Activated naive CD4-positive, alpha-beta T cell (primary cell): ENCODE results near the gene MCF2L2.
"Not testable (repeated sequence)": the region's sequence is repeated elsewhere in the genome, so short reads cannot be mapped to it uniquely, and the experiment has no call there.

ENCODE experiments used
- DNase-seq, 4 experiments: peaks; one replicate each; lab custom pipeline; 2025; lab: John Stamatoyannopoulos, UW

MCF2L2 gene

DNA sequence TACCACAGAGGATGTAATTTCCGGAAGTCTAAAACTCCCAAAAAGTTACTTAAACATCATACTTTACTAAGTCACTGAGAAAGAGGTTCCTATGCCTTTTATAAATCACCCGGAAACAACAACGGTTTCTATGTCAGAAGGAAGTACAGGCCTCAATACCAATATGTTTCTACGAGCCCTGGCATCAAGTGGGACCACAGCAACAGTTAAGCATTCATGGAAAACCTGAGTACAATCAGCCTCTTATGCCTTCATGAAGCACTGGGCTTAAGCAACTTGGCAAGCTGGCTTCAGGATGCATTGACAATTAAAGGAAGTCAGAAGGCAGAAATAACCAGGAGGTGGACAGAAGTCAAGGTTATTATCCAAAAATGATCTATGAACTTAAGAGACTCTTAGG lies 194.5 kb downstream of the MCF2L2 start:
- DNase-seq: no peak

DNA sequence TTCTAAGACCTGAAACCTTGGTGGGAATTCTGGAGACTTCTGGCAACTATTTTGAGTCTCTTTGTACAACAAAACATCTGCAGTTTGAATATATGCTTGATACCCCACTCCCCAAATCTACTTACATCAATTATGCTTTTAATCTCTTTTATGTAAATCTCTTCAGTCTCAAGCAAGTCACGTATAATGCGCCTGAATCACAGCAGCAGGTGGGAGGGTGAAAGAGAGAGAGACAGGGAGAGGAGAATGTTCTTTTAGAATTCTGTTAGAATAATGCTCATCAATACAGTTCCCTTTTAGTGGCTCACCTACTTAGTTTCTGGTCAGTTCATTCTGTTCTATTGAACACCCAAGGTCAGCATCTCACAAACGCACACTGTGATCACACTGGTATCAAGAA lies 197.6 kb downstream of the MCF2L2 start:
- no peak for DNase-seq

DNA sequence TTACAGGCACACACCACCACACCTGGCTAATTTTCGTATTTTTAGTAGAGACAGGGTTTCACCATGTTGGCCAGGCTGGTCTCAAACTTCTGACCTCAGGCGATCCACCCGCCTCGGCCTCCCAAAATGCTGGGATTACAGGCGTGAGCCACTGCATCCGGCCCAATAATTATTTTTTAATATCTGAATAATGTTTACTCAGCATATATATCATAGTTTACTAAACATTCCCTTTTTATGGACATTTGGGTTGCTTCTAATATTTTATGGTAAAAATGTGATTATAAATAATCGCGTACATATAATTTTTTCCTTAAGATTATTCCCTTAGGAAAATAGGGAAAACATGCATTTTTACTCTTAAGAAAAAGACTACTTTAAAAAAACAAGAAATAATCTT lies 198.2 kb downstream of the MCF2L2 start:
- DNase-seq: not testable (repeated sequence)

- DNase-seq: no peak
Measured at GRCh38 chr3:183229178-183229577, 199.2 kb downstream of the MCF2L2 start.

- DNase-seq: no peak
Measured at GRCh38 chr3:183227586-183227985, 200.8 kb downstream of the MCF2L2 start.

DNA sequence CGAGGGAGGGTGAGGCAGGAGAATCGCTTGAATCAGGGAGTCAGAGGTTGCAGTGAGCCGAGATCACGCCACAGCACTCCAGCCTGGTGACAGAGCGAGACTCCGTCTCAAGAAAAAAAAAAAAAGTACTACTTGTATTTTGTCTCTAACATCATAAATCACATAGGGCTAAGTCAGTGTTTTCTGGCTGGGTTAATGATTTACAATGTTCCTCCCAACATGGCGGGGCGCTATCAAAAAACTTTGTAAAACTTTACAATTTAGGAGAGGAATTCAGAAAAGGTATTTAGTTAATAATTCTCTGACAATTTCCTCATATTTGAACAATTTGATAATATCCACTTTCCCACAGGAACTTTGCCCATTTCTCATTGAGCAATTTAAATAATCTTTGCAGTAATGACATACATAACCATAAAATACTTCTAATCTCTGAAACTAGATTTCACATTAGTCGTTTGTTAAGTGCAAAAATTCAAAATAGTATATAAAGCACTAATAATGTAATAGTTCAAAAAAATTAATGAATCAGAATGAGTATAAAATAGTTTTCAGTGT lies 202.0 kb downstream of the MCF2L2 start:
- DNase-seq: no peak

DNA sequence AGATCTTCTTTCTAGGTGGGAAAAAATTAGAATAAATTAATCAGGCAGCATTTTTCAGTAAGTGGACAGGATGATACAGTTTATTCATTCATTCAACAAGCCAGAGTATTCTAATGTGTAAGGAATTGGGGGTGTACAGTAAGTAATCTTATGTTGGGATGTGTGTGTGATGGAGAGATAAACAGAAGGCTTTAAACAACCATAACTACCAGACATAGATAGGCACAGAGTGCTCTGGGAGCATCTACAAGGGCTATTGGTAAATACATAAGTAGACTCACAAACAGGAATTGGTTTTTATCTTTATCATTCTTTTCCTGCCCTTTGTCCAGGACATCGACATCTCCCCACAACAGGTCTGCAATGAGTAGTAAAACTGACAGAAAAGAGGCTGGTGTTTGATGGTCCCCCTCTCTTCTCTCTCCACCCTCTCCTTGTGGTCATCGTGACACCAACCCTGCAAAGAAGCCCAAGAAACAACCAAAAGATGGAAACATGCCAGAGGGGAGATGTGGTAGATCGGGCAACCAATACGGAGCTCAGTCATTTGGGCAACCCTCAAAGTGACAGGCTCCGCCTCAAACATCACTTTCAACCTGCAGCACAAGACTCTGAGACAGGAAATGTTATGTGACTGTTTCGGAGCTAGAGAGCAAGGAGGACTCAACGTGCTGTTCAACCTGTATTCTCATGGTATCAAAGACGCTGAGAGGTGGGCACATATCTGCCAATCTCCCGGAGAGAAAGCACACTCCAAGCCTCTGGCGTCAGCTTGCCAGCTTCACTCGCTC lies 204.0 kb downstream of the MCF2L2 start:
- peak in 1 of 4 experiments; percentile 16 for DNase-seq

DNA sequence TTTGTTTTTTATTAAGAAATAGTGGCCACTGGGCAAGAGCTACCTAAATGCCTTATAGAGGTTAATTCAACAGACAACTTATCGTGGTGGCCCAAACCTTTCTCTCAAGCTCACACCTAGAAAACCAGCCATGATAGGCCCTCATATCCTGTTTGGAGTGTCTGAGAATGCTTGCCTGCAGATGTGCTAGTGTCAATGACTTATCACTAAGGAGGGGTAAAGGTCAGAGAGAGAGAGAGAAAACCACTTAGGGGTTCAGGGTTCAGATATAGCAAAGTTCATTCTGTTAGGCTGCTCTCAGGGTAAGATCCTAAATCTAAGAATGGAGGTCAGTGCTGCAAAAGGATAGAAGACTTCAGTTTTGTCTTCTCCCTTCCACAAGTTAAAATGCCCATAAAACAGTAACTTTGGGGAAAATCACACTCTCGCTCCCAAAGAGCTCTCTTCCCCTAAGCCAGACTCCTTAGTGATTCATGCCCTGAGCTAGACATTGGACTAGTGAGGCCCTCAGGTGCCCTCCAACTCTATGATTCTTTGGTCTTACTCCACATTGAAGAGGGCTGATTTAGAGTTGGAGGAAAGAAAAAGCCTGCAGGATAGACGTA lies 205.7 kb downstream of the MCF2L2 start:
- no peak for DNase-seq

DNA sequence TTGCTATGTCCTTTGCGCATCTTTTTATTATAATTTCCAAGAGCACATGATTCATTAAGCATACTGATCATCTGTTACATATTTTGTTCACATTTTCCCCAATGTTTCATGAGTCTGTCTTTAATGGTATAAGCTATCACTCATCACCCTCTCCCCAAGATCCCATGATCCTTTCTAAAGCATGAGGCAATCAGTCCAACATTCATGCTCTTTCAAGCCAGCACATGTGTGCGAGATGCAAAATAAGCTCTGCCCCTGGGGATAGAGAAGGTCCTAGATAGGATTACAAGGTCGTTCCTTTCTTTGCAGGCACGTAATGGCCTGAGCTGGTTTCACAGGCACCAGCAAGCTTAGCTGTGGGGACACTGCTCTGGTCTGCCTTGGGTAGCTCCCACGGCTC lies 207.6 kb downstream of the MCF2L2 start:
- no peak for DNase-seq

DNA sequence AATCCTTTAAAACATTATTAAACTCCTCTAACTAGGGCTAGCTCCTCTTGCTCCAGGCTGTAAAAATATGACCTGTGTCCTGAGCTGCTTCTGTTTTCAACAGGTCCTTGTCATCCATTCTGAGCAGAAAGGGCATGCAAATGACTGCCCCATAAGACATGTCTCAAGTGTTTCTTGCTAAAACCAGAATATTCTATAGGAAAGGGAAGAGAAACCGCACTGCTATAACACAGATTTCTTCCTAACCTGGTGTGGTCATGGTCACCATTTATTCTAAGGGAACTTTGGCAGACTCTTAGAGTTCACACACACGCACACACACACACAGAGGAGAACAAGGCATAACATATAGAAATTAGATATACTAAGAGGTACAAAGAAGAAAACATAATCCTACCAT lies 209.6 kb downstream of the MCF2L2 start:
- DNase-seq: no peak

DNA sequence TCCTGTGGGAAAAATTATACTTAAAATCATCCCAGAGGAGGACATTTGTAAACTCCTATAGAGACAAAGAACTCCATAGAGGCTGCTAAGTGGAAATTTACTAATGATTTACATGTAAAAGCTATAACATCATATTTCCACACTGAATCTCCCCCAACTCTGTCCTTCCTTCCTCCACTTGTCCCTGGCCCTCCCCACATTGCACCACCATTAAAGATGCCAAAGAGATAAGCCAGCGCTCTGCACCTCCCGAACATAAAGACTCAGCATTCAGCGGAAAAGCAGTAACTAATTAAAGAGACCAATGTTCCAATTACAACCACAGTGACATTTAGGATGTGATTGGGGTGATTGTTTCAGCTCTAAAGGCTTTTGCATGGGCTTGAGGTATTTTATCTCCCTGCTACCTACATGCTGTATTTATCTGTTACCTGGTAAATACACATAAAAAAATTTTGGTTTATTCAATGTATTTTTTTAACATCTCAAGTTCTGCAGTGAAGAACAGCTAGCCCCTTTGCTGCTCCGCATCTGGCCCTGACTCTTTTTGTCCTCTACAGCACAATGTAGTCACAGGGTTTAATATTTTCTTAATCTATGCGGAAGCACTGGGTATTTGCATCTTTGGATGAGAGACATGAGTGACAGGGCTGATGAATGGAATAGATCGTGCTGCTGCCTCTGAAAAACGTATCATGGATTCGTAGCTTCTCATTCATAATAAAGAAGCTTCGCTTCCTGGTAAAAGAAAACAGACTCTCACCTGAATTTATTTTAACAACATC lies 210.7 kb downstream of the MCF2L2 start:
- no peak for DNase-seq

DNA sequence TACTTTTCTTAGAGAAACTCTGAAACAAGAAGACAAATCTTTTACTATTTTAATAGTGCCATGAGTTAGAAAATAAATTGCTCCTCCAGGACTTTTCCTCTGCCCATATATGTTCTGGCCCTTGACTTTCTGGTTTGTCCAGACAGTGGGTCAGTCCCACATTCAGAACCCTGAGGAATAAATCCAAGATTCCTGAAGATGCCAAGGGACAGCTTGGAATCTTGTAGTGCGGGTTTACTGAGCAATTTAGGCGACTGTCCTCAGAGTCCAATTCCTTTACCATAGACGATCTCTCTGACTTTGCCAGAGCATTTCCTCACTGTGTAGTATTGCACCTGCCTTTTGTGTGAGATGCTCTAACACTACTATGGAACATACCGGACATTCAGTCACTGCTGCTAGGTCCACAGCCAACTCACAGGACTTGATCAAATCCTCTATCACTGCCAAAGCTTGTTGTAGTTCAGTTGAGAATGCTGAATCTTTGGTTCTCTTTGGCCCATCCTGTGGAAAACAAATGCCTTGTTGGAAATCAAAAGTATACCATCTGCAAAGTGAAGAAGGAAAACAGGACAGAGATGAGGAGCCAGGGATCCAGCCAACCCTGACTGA lies 212.7 kb downstream of the MCF2L2 start:
- DNase-seq: no peak

DNA sequence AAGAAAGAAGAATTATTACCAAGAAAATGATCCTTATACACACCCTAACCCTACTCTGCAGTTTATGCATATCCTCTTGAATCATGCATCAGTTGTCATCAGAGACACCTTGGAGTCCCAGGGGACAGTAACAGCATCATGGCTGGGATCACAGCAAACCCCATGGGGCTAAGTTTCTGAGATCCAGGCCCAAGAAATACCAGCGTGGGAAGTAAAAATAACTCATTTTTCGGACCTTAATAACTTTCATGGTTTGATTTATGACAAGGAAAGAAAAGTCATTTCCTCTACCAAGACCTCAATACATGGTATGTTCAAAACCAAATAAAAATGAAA lies 214.2 kb downstream of the MCF2L2 start:
- no peak for DNase-seq

- DNase-seq: no peak
Measured at GRCh38 chr3:183213415-183214276, 214.8 kb downstream of the MCF2L2 start.

DNA sequence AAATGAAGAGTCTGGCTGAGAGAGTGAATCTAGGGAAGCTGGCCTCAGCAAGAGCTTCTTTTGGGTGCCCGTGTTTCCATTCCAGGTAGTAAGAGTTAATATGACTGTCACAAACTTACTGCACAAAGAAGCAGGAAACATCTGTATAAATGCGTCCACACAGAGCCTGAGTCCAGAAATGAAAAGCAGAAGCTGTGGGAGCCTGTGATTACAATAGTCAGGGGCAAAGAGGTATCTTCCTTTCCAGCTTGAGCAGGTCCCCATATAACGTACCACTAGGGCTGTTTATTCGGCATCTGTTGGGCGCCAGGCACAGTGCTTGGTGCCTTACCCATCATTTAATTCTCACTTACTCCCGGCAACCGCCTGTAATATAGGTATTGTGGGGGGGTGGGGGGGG lies 215.9 kb downstream of the MCF2L2 start:
- DNase-seq: no peak

DNA sequence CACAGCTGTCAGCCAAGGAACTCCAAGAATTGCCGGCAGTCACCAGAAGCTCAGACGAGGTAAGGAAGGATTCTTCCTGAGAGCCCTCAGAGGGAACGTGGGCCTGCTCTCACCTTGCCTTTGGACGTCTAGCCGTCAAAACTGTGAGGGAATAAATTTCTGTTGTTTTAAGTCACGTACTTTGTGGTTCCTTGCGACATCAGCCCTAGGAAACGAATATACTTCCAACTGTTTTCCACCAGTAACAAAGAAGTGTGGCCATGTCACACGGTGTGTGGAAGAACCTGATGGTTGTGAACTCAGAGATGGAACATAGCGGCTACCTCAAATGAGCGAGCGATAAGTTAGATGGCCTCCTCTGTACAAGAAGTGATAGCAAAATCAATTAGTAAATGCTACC lies 216.3 kb downstream of the MCF2L2 start:
- no peak for DNase-seq

GRCh38 chr3:183211352-183211751 lies 217.1 kb downstream of the MCF2L2 start:
- no peak for DNase-seq

DNA sequence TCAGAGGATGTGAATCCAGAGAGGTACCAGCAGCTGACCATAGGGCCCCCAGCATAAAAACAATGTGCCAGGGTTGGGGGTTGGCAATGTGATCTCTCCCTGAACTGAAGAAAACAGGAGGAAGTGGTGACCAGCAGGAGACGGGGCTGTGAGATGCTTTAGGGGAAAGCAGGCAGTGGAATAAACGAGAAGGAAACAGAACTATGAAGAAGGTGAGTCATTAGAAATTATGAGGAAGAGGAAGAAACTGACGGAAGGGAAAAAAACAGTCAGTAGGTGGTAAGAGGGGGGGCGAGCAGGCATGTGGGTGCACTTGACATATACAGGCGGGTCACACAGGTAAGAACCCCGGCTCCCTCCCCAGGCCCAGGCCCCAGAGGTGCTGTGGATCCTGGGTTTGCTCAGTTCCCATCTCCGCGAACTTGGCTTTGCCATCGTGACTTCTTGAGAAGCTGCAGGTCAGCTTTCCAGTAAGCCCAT lies 217.5 kb downstream of the MCF2L2 start:
- DNase-seq: peak in 1 of 4 experiments; percentile 5

DNA sequence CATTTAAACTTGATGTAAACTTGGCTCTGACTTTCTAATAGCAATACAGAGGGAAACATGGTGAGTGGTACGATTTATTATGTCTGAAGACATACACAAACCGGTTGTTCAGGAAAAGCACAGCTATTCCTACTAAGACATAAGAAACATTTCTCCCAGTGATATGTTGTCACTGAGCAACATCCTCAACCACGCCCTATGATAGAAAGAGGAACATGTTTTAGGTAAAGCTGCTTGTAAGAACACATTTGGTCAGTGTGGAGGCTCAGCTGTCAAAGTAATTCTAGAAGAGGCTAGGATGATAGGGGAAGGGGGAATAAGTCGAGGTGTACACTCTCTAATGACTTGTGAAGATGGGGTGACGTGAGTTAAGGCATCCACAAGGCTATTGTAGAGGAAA lies 218.1 kb downstream of the MCF2L2 start:
- no peak for DNase-seq

DNA sequence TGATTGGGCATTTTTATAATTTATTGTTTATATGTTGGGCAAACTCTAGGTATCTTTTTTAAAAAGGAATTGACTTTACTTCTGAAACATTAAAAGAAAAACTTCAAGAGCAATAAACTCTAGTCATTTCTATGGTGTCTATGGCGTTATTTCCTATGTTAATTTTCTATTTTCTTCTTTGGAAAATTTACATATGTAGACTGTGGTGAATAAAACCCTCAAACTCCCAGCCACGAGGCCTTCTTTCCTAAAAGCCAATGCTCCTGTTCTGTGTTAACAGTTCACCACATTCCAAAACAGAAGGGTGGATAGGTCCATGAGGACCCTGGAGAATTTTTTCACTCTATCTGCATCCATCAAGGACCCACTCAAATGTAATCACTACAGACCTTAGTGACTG lies 219.6 kb downstream of the MCF2L2 start:
- no peak for DNase-seq

- no peak for DNase-seq
Measured at GRCh38 chr3:183208260-183208659, 220.2 kb downstream of the MCF2L2 start.
